Mesenchymal stem cell (in vitro differentiated cells and primary cell): ENCODE data around the gene MIPOL1.

Experiments used
- DNase-seq: peaks from one replicate; pipeline ENCODE4 v3.0.0-alpha.2; 2013
- H2AFZ ChIP-seq: one replicate; pipeline ENCODE4 v1.6.1; 2013; ENCODE audit warnings: low read depth, mild to moderate bottlenecking, control low read depth, inconsistent platforms, low read length, moderate library complexity
- H2AK5ac ChIP-seq: 2 replicates; pipeline ENCODE4 v1.6.1; 2013; ENCODE audit warnings: low read length, moderate library complexity, mild to moderate bottlenecking, inconsistent platforms; ENCODE audit not compliant: severe bottlenecking
- H2BK120ac ChIP-seq: one replicate; pipeline ENCODE4 v1.6.1; 2013; ENCODE audit warnings: low read depth, mild to moderate bottlenecking, inconsistent platforms, low read length, moderate library complexity
- H2BK12ac ChIP-seq, 2 experiments: one replicate each; pipeline ENCODE4 v1.6.1; 2013; ENCODE audit warnings: inconsistent platforms in 2 of 2, low read length in 2 of 2, mild to moderate bottlenecking in 2 of 2, moderate library complexity in 2 of 2, control low read depth in 1 of 2
- H2BK15ac ChIP-seq: one replicate; pipeline ENCODE4 v1.6.1; 2013; ENCODE audit warnings: mild to moderate bottlenecking, low read depth, inconsistent platforms; ENCODE audit not compliant: poor library complexity, severe bottlenecking
- H2BK5ac ChIP-seq: 2 replicates; pipeline ENCODE4 v1.6.1; 2013; ENCODE audit warnings: low read depth, mild to moderate bottlenecking, low read length, control low read depth, inconsistent platforms; ENCODE audit not compliant: poor library complexity, severe bottlenecking
- H3K14ac ChIP-seq, 2 experiments: one replicate each; pipeline ENCODE4 v1.6.1; 2013; ENCODE audit warnings: inconsistent platforms in 2 of 2, low read length in 2 of 2, control low read depth in 1 of 2, mild to moderate bottlenecking in 1 of 2, moderate library complexity in 1 of 2
- H3K18ac ChIP-seq, 2 experiments: one replicate each; pipeline ENCODE4 v1.6.1; 2013; ENCODE audit warnings: inconsistent platforms in 2 of 2, low read length in 2 of 2, control low read depth in 1 of 2, low read depth in 1 of 2, mild to moderate bottlenecking in 1 of 2
- H3K23ac ChIP-seq, 2 experiments: one replicate each; pipeline ENCODE4 v1.6.1; 2013; ENCODE audit warnings: inconsistent platforms in 2 of 2, low read length in 2 of 2, mild to moderate bottlenecking in 2 of 2, moderate library complexity in 2 of 2, control low read depth in 1 of 2
- H3K27ac ChIP-seq: 2 replicates; pipeline ENCODE4 v1.5.1; 2013; ENCODE audit warnings: mild to moderate bottlenecking, moderate library complexity, low read length, control low read depth, inconsistent platforms; ENCODE audit not compliant: poor library complexity, severe bottlenecking
- H3K27me3 ChIP-seq, 2 experiments: 2 replicates each; pipeline versions ENCODE4 v1.6.1 to v1.7.0; 2013; ENCODE audit warnings: low read length in 2 of 2, mild to moderate bottlenecking in 2 of 2, moderate library complexity in 2 of 2, control low read depth in 1 of 2, inconsistent platforms in 1 of 2; ENCODE audit not compliant: control insufficient read depth in 1 of 2, insufficient read depth in 1 of 2
- H3K36me3 ChIP-seq, 2 experiments: 2 replicates each; pipeline versions ENCODE4 v1.6.1 to v1.7.0; 2013; ENCODE audit warnings: low read length in 2 of 2, control low read depth in 1 of 2, inconsistent platforms in 1 of 2, low read depth in 1 of 2, mild to moderate bottlenecking in 1 of 2; ENCODE audit not compliant: insufficient read depth in 2 of 2, control insufficient read depth in 1 of 2
- H3K4ac ChIP-seq, 2 experiments: one replicate each; pipeline ENCODE4 v1.6.1; 2013; ENCODE audit warnings: inconsistent platforms in 2 of 2, low read length in 2 of 2, mild to moderate bottlenecking in 2 of 2, moderate library complexity in 2 of 2, control low read depth in 1 of 2, low read depth in 1 of 2
- H3K4me1 ChIP-seq: 2 replicates; pipeline ENCODE4 v1.6.1; 2013; ENCODE audit warnings: low read depth, low read length, control low read depth; ENCODE audit not compliant: control insufficient read depth, insufficient read depth
- H3K4me2 ChIP-seq: 2 replicates; pipeline ENCODE4 v1.6.1; 2013; ENCODE audit warnings: low read length, mild to moderate bottlenecking, inconsistent platforms; ENCODE audit not compliant: poor library complexity, severe bottlenecking
- H3K4me3 ChIP-seq, 2 experiments: 2 replicates each; pipeline versions ENCODE4 v1.5.1 to v1.7.0; 2013; ENCODE audit warnings: low read length in 2 of 2, mild to moderate bottlenecking in 2 of 2, control low read depth in 1 of 2, low read depth in 1 of 2; ENCODE audit not compliant: insufficient read depth in 1 of 2
- H3K79me1 ChIP-seq: replicated peaks from 2 replicates; pipeline ENCODE4 v1.6.1; 2013; ENCODE audit warnings: mild to moderate bottlenecking, control low read depth, low read length, inconsistent platforms; ENCODE audit not compliant: poor library complexity, severe bottlenecking
- H3K9ac ChIP-seq: 2 replicates; pipeline ENCODE4 v1.7.0; 2013; ENCODE audit warnings: mild to moderate bottlenecking, low read length, moderate library complexity
- H3K9me3 ChIP-seq: 2 replicates; pipeline ENCODE4 v1.7.0; 2013; ENCODE audit warnings: mild to moderate bottlenecking, low read length; ENCODE audit not compliant: control insufficient read depth
- H4K8ac ChIP-seq: one replicate; pipeline ENCODE4 v1.6.1; 2013; ENCODE audit warnings: inconsistent platforms, mild to moderate bottlenecking, low read length, moderate library complexity
- H4K91ac ChIP-seq: one replicate; pipeline ENCODE4 v1.6.1; 2013; ENCODE audit warnings: mild to moderate bottlenecking, low read length, inconsistent platforms
- WGBS: methylation state at CpG from one replicate; pipeline ENCODE4 v1.1.7; 2013; ENCODE audit warnings: mixed read lengths; 5-methylcytosine and 5-hydroxymethylcytosine counted together

The MIPOL1 gene

GRCh38 chr14:37168721-37169120 lies 29.0 kb upstream of the MIPOL1 start:
- Histone ChIP-seq H2BK120ac (no peak overlapping the region), H3K4ac (no peak overlapping the region), H3K4me1 (no peaks in the 10 kb centered on the region), H3K36me3 (no peaks in the 10 kb centered on the region), H3K14ac (no peak overlapping the region), H4K8ac (no peak overlapping the region), H2AFZ (no peak overlapping the region), H3K4me3 (no peak overlapping the region), H3K9ac (no peak overlapping the region), H3K18ac (no peak overlapping the region), H3K4me2 (no peak overlapping the region), H2BK15ac (no peak overlapping the region), H2BK12ac (no peak overlapping the region), H2AK5ac (no peak overlapping the region), H3K27ac (no peak overlapping the region), H3K79me1 (peaks cover 3% of the 10 kb centered on the region), H3K9me3 (no peaks in the 10 kb centered on the region), H4K91ac (no peak overlapping the region), H3K23ac (no peak overlapping the region), H2BK5ac (no peak overlapping the region), H3K27me3 (no peaks in the 10 kb centered on the region)
- no peak for DNase-seq
- WGBS = 91% methylated on average over 4 of the region's 4 CpGs

- no peak overlapping the region for H4K91ac ChIP-seq
- H2BK120ac ChIP-seq = no peak overlapping the region
- H2BK5ac ChIP-seq = no peak overlapping the region
- no peak overlapping the region for H2AK5ac ChIP-seq
- H3K4me2 ChIP-seq = no peak overlapping the region
- H3K36me3 ChIP-seq = no peaks in the 10 kb centered on the region
- H3K79me1 ChIP-seq = peaks cover 3% of the 10 kb centered on the region
- H3K4me1 ChIP-seq = no peaks in the 10 kb centered on the region
- no peak overlapping the region for H3K9ac ChIP-seq
- no peak overlapping the region for H3K18ac ChIP-seq
- no peak overlapping the region for H3K4me3 ChIP-seq
- H4K8ac ChIP-seq = no peak overlapping the region
- H2AFZ ChIP-seq = no peak overlapping the region
- H3K14ac ChIP-seq = no peak overlapping the region
- no peak overlapping the region for H2BK12ac ChIP-seq
- no peak overlapping the region for H3K4ac ChIP-seq
- DNase-seq = no peak
- no peaks in the 10 kb centered on the region for H3K9me3 ChIP-seq
- no peak overlapping the region for H3K23ac ChIP-seq
- no peak overlapping the region for H3K27ac ChIP-seq
- WGBS = 98% methylated on average over 8 of the region's 8 CpGs
- H3K27me3 ChIP-seq = no peaks in the 10 kb centered on the region
- H2BK15ac ChIP-seq = no peak overlapping the region
Measured at GRCh38 chr14:37170237-37170636, 27.5 kb upstream of the MIPOL1 start.

GRCh38 chr14:37170993-37171392 lies 26.7 kb upstream of the MIPOL1 start:
- Histone ChIP-seq H2BK120ac (no peak overlapping the region), H3K9ac (no peak overlapping the region), H3K18ac (no peak overlapping the region), H3K4me3 (no peak overlapping the region), H2BK5ac (no peak overlapping the region), H4K8ac (peak overlapping the region; percentile 51), H3K4me2 (no peak overlapping the region), H3K27me3 (no peaks in the 10 kb centered on the region), H2AFZ (no peak overlapping the region), H3K4ac (no peak overlapping the region), H4K91ac (no peak overlapping the region), H3K9me3 (no peaks in the 10 kb centered on the region), H2BK15ac (no peak overlapping the region), H3K23ac (no peak overlapping the region), H2BK12ac (no peak overlapping the region), H3K36me3 (no peaks in the 10 kb centered on the region), H3K79me1 (peaks cover 3% of the 10 kb centered on the region), H3K27ac (no peak overlapping the region), H3K4me1 (no peaks in the 10 kb centered on the region), H2AK5ac (no peak overlapping the region), H3K14ac (no peak overlapping the region)
- DNase-seq = no peak
- 57% methylated on average over 3 of the region's 10 CpGs for WGBS

GRCh38 chr14:37171678-37172023 lies 26.1 kb upstream of the MIPOL1 start:
- no peak overlapping the region for H3K23ac ChIP-seq
- no peak overlapping the region for H2BK15ac ChIP-seq
- H3K36me3 ChIP-seq = no peaks in the 10 kb centered on the region
- no peaks in the 10 kb centered on the region for H3K9me3 ChIP-seq
- H4K91ac ChIP-seq = no peak overlapping the region
- no peak overlapping the region for H2BK120ac ChIP-seq
- no peak overlapping the region for H2BK5ac ChIP-seq
- no peaks in the 10 kb centered on the region for H3K27me3 ChIP-seq
- H3K4me3 ChIP-seq = peak overlapping the region; percentile 78 to 95
- H4K8ac ChIP-seq = peak overlapping the region; percentile 51
- H3K9ac ChIP-seq = peak overlapping the region; percentile 90
- H2AFZ ChIP-seq = no peak overlapping the region
- H2AK5ac ChIP-seq = no peak overlapping the region
- H3K4me1 ChIP-seq = no peaks in the 10 kb centered on the region
- H3K27ac ChIP-seq = peak overlapping the region; percentile 96
- H2BK12ac ChIP-seq = no peak overlapping the region
- H3K18ac ChIP-seq = no peak overlapping the region
- 0% methylated on average over 4 of the region's 6 CpGs for WGBS
- DNase-seq = no peak
- peaks cover 3% of the 10 kb centered on the region for H3K79me1 ChIP-seq
- no peak overlapping the region for H3K4ac ChIP-seq
- H3K14ac ChIP-seq = no peak overlapping the region
- H3K4me2 ChIP-seq = peak overlapping the region; percentile 75
